Brain pericyte (primary cell): ENCODE results near the gene TMEM97.
A peak's percentile ranks its signal among the peaks of the same experiment; 100 is the strongest.
"Not testable (repeated sequence)": the region's sequence is repeated elsewhere in the genome, so short reads cannot be mapped to it uniquely, and the experiment has no call there.

Source experiments
- DNase-seq: peaks from one replicate; pipeline ENCODE4 v3.0.0-alpha.2; 2012; ENCODE audit warnings: low read depth, low spot score

Gene TMEM97

DNA sequence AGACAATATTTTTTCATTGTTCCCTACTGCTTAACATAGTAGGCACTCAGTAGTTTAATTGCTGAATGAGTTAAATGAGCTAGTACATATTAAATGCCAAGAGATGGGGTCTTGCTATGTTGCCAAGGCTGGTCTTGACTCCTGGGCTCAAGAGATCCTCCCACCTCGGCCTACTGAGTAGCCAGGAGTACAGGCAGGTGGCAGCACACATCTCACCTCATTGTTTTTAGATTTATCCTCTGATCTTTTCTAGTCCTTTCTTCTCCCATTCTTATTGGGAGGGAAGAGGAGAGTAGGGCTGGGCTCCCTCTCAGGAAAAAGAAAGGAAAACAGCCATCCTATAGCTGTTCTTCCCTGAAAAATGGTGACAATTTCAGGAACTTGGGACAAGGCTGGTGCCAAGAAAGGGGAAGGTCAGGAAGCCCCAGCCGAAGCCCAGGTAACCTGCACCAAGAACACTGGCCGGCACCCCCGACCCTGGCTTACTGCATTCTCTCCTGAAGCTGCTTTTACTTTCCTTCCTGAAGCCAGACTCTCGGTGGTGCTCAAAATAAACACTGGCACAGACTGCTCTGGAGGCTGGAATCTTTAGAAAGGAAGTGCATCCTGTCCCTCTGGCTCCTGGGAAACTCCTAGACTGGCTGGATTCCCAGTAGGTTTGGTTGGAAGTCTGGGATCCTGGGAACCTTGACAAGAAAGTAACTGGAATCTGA is 19.2 kb downstream of the TMEM97 start:
- DNase-seq: no peak

DNA sequence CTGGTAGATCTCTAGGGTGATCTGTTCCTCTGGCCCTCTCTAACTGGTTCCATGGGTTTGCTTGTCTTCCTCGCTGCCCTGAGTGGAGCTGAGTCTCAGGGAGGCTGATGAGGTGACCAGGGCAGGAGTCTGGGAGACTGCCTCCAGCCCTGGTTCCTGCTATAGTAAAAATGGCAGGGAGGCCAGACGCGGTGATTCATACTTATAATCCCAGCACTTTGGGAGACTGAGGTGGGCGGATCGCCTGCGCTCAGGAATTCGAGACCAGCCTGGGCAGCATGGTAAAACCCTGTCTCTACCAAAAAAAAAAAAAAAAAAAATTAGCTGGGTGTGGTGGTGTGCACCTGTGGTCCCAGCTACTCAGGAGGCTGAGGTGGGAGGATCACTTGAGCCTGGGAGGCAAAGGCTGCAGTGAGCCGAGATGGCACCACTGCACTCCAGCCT is 19.8 kb downstream of the TMEM97 start:
- not testable (repeated sequence) for DNase-seq

DNA sequence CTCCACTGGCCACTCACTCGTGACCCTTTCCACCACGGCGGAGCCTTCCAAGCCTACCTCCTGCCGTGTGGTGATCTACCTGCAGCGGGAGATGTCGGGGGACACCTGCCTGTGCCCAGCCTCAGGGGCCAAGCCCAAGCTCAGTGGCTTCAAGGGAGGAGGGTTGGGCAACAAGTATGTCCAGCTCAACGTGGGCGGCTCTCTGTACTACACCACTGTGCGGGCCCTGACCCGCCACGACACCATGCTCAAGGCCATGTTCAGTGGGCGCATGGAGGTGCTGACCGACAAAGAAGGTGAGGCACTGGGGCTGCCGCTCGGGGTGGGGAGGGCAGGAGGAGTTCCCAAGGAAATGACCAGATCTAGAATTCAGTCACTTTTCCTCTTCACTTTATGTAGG is 20.4 kb downstream of the TMEM97 start:
- DNase-seq: no peak

DNA sequence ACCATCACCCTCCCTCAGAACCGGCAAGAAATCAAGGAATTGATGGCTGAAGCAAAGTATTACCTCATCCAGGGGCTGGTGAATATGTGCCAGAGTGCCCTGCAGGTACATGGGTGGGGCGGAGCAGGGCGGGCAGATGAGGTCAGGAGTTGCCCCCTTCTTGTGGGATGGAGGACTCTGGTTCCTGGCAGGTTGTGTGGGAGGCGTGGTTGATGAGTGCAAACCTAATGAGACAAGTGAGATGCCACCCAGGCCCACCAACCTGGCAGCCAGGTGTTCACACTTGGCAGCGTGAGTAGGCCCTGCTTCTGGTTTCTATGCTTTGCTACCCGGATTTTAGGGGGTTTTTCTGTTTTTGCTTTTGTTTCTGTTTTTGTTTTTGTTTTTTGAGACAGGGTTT is 21.4 kb downstream of the TMEM97 start:
- no peak for DNase-seq

DNA sequence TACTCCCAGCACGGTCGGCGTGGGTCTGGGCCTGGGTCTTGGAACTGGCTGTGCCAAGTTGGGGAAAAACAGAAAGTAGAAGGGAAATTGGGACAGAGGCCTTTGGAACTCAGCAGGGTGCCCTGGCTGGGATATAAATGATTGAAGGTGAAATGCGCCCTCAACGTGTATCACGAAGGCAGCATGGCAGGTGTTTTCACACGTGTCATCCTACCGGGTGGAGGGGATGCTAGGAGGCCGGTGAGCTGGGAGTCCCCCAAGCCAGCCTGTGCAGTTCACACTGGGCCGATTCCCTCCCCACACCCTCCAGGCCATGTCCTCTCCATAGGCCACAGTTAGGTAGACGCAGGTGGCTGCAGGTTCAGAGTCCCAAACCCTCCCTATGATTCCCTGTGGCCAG is 22.5 kb downstream of the TMEM97 start:
- DNase-seq: no peak

DNA sequence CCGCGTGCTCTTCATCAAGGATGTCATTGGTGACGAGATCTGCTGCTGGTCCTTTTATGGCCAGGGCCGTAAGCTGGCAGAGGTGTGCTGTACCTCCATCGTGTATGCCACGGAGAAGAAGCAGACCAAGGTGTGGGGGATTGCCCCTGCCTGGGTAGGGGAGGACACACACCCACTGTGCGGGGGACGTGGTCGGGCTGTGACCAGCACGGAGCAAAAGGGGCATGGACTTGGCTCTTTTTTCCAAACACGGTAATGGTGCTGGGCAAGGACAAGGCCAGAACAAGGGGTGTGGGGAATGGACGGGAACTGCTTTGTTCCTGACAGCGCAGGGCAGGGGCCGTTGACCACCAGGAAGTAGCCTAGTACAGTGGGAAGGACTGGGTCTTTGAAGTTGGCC is 23.3 kb downstream of the TMEM97 start:
- no peak for DNase-seq

DNA sequence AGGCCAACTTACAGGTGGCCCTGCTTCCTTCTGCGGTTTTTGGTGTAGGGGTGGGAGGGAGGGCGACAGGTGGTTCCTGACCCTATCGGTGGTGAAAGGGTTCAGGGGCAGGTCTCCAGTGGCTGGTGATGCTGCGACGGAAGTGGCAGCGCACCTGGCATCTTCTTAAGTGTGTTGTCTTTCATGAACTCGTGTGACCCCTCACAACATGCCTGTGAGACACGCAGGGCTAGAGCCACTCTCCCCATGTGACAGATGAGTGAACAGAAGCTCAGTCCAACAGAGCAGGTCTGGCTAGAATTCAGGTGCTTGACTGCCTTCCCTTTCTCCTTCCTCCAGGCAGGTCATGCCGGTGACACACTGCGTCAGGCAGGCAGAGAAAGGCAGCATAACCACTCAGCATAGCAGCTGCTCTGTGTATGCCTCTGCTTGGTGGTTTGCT is 24.5 kb downstream of the TMEM97 start:
- no peak for DNase-seq

DNA sequence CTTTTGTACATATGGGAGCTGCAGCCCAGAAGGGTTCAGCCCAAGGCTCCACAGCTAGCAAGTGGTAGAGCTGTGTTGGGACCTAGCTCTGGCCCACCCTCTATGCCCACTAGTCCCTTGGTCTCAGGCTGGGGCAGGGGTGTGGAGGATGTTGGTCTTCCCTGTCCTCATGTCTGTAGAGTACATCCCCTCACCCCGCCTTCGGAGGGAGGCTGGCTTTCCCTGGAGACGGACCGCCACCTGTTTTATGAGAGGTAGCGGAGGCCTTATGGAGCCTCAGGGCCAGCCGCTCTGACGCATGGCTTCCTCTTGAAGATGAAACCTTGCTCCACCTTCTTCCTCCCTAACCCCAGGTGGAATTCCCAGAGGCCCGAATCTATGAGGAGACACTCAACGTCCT is 25.0 kb downstream of the TMEM97 start:
- no peak for DNase-seq

DNA sequence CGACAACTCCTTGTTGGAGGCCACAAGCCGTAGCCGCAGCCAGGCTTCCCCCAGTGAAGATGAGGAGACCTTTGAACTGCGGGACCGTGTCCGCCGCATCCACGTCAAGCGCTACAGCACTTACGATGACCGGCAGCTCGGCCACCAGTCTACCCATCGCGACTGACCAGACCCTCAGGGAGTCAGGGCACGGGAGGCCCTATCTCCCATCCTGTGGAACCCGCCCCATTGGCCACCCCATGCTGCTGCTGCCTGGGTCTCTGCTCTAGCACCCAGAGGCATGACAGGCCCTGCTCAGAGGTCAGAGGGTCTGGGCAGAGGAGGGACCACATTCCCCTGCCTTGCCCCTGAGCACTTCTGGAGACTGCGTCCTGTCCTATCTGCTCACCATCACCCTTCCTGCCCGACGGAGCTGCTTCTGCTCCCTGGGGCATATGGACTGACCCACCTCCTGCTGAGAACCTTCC is 25.5 kb downstream of the TMEM97 start:
- DNase-seq: no peak

DNA sequence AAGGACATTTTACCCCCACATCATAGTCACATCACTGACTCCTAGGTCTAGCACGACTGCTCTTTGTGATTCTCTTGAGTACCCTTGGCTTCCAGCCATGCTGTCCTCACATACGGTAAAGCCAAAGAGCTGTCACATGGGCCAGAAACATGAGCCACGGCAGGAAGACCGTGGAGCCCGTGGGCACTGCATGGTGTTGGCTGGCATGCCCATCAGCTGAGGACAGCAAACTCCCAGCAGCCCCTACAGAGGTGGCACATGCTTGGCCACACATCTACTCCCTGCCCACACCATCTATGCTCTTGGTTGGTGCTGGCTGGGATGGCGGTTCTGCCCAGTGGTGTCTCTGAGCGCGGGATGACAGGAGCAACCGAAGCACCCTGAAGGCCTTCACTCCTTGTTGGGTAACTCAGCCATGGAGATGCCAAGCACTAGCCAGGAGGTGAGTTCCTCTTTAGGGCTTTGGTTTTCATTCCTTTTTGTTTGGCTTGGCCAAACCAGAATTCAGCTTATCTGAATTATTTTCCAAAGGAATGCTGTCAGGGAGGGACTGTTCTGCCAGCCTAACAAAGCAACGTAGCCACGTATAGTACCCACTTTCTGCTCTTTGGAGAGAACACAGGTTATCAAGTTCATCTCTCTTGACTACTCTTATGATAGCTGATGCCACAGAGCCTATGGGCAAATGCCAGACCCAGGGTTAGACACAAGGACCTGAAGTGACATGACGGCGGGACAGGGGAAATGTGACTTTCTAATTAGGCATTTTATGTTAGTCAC is 26.6 kb downstream of the TMEM97 start:
- no peak for DNase-seq

DNA sequence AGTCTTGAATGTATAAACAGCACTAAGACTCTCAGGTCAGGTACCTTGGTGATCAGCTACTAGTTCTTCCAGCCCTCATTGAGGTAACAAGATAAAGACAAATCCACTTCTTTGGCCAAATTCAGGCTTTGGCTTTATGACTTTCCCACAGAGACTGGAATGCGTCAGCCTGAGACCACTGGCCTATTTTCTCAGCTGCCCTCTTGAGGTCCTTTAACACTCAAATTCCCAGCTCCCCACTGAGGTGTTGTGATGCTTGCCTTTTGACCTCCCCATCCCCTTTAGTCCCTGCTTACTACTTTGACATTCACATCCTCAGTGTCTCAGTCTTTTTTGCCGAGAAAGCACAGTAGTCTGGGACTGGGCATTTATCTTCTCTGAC is 27.2 kb downstream of the TMEM97 start:
- no peak for DNase-seq

DNA sequence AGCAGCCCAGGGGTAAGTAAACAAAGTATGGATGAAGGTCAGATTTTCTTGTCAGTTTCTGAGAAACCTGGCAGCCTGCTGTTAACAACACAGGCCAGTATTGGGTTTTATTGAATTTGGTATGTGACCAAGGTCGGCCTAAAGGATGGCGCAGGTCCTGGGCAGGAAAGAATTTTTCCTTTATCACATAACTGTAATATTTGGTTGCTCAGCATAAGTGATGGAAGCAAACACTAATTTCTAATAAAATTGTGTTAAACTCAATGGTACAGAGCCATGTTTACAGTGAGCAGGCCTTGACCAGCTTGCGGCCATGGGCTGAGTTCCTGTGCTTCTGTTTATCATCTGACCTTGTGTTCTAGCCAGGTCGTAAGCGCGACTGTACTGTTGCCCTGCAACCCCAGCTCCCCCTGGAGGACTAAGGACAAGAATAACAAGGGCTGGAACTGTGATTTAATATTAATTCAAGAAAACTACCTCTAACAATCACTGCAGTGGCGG is 27.8 kb downstream of the TMEM97 start:
- DNase-seq: no peak

DNA sequence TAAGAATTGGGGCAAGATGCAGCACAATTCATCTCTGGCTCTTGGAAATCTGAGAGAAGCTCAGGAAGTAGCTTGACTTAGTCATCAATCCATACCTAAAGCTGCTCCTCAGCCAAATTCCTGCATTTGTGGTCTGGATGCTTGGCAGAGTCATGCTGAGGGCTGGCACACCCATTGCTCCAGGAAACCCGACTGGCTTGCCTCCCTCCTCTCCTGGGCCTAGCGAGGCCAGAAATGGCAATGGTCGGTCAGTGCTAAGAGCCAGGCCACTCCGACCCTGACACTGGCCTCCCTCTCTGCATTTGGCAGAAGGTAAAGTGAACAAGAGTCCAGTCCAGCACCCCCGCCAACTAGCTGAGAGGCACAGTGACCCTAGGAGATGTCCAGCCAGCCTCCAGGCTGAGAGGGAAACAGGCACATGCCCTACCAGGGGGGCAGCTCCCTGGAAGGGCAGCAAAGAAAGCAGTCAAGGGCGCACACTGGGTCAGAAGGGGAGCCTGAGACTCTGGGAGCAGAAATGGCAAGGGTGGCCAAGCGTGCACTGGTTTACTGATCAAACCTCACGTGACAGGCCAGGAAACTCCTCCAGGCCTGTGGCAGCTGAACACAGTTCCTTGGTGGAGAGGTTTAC is 28.4 kb downstream of the TMEM97 start:
- no peak for DNase-seq

DNA sequence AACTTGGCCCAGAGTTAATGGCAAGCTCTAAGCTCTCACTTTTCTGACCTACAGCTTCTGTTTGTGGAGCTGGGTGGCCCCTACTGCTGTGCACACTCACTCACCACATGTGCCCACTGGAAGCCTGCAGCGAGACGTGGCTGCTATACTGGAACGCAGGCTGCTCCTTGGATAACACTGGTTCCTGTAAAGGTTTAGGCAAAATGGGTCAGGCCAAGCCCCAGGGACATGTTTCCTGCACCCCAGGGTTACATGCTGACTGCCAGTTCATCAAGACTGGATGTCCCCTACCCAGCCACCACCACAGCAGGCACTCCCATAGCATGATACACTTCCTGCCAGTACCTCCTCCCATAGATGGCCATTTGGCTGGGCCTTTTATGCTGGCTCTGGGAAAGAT is 30.0 kb downstream of the TMEM97 start:
- no peak for DNase-seq

DNA sequence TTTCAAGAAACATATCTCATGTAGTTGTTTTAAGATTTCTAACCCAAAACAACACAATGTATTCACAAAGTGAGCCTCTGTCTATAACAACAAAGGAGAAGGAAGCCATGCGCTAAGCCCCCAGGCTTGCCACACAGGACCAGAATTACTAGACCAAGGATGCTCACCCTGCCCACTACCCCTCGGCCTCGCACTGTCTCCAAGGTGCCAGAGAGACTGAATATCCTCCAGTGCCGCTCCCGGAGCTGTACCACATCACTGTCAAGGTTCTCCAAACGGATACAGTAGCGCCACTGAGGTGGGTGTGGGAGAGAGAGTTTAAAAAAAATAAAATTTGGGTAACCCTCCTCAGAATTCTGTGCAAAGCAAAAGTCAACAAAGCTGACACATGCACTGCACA is 31.3 kb downstream of the TMEM97 start:
- DNase-seq: no peak

DNA sequence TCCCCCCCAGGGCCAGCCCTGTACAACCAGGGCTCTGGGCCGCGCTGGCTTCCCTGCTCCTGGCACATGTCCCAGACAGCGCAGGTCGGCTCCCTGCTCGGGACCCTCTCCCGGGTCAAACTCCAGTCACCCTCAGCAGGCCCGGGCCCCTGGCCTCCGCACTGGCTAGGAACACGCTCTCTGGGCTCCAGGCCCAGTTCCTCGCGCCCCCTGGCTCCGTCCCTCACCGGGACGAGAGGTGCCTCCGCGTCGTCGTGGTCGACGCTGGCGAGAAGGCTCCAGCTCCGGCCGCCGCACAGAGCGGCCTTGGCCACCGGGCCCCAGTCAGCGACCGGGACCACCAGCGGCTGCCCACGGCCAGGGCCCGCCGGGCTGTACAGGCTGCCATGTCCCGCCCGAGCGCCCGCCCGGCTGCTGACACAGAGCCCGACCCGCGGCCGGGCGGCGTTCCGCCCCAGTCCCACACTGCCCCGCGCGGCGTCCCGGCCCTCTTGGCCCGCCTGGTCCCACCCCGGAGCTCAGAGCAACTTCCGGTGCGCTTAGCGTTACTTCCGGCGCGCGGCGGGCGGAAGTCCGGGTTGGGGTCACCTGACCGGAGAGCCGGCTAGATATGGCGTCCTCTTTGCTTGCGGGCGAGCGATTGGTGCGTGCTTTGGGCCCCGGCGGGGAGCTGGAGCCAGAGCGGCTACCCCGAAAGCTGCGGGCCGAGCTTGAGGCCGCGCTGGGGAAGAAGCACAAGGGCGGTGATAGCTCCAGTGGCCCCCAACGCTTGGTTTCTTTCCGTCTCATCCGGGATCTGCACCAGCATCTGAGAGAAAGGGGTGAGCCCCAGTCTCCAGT is 38.3 kb downstream of the TMEM97 start, which contains the start of gene POLDIP2:
POLDIP2 (minus strand) TSS at position 467 of the 840 bp plus-strand sequence; CDS start at position 388, 79 bp downstream.
- DNase-seq: peak; percentile 77

DNA sequence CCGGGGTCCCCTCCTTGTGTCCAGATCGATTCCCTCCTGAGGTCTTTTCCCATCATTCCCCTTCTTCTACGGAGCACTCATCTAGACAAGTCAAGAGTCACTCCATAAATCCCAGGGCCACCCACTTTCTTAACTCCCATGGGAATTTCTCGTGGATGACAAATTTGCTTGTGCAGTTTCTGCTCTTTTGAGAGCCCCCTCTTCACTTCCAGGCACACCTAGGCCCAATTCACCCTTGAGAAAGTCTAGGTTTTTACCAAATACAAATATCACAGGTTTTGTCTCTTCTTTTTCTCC is 38.8 kb downstream of the TMEM97 start:
- no peak for DNase-seq

DNA sequence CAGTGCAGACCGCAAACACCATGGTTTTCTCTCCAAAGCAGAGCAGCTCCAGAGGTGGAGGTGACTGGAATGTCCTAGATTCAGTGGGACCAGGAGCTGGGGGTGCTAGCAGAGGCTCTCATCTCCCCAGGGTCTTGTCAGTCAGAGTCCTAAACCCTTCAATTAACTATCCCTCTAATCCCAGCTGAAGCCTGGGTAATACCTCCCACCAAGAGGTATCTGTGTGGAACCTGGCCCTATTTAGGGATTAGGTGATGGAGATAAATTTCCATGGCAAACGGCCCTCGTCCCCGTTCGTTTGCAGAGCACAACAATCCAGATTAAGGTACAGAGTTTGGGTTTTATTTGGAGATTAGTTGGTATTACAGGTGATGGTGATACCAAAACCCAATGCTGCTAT is 44.2 kb downstream of the TMEM97 start:
- DNase-seq: no peak

DNA sequence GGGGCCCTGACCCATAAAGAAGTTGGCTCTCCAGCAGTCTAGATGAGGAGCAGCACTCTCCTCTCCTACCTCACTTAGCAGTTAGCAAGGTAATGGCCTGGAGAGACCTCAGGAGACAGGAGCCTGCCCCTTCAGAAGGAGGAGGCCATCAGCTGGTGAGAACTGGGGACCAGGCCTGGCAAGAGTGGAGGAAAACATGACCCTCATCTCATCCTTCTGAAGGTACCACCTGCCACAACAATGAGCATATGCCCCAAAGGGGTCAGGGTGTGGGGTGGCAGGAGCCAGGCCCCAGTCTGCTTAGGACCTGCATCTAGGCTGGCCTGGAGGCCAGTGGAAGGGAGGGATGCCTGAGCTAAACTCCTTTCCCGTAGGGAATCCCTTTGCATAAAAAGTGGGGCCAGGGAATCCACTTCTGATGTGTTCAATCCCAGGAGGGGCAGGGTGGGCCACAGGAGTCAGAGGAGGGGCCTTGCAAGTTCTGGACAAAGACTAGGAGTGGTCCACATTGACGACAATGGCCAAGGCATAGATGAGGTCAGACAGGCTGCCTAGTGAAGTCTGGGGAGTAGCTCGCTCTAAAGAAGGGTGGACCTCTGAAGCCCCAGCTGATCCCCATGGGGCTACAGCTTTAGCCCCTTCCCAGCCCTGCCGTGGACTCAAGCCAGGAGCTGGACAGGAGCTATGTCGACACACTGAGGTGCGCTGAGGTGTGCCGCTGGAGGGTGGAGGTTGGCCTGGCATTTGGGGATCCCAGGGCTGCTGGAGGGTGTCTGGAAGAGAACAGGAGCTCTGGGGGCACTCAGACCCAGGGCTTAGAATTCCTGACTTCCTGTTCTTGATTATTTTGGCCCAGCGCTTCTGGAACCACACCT is 45.0 kb downstream of the TMEM97 start:
- no peak for DNase-seq

DNA sequence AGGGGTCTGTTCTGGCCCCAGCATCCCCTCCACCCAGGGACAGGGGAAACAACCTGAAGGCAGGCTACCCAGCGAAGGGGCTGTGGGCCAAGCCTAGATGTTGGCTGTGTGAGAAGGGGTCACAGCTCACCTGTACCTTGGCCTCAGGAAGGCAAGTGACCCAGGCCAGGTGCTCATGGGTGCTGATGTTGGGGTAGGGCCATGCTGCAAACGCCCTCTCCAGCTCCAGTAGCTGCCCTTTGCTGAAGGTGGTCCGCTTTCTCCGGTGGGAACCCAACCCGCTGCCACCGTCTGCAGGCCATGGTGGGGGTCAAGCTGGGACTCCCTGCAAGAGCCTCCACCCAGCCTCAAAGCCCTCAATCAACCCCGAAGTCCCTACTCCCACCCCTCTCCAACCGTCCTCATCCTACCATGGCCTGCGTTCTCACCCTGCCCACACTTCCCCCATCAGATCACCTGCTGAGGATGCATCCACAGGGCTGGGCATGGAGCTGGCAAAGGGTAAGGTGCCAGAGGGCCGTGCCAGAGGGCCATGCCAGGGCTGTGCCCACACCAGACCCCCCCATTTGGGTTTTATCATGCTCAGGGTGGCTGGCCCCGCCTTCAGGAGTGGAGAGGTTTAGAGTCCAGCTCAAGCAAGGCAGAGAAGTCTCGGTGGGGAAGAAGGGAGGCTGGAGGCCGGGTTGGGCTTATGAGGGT is 45.8 kb downstream of the TMEM97 start, which contains the start of gene SEBOX:
SEBOX (minus strand) TSS at position 535 of the 699 bp plus-strand sequence; CDS start at position 487, 48 bp downstream.
- no peak for DNase-seq
